Activated CD8-positive, alpha-beta memory T cell treated with anti-CD3 and anti-CD28 coated beads, Interleukin-2, amount 50 U/mL, for 4 hours (primary cell): ENCODE results near the gene STAU1.
"Not testable (repeated sequence)": the region's sequence is repeated elsewhere in the genome, so short reads cannot be mapped to it uniquely, and the experiment has no call there.

Experiments used
- DNase-seq: peaks from one replicate; pipeline ENCODE4 v3.0.0-alpha.2; 2020

The STAU1 gene

DNA sequence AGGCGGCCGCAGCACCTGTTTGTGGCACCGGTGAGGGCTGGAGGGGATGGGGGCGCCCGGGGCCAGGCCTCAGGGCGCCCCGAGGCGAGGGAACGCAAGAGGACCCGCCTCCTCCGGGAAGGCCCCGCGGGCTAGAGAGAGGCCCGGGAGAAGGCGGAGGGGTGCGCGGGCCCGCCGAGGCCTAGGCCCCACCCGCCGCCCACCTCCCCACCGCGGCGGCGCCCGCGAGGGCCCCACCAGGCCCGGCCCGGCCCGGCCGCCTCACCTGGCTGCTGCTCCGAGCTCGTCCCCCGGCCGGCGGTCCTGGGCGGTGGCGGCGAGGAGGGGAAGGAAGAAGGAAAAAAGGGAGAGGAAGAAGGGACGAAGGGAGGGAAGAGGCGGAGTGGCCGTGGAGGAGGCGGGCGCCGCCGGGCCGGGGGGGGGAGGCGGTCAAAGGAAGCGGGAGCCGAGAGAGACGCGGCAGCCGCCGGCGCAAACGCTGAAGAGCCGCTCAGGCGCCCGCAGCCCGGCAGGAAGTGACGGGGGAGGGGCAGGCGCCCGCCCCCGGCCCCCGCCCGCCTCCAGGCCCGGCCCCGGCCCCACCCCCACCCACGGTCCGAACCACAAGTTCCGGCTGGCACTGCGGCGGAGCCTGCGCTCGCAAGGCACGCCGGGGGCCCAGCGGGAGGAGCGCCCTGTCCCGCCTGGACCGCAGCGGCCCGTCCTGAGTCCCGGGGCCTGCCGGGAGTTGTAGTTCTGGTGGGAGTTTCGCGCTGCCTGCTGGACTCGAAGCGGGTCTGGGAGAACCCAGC lies at the start of gene STAU1:
TSS of gene STAU1 (minus strand) at position 484 of the 791 bp plus-strand sequence. CDS start 22,133 bp downstream, outside the sequence.
- DNase-seq: peak; percentile 92

- no peak for DNase-seq
Observed at GRCh38 chr20:49237531-49237930, 49.4 kb upstream of the STAU1 start.

DNA sequence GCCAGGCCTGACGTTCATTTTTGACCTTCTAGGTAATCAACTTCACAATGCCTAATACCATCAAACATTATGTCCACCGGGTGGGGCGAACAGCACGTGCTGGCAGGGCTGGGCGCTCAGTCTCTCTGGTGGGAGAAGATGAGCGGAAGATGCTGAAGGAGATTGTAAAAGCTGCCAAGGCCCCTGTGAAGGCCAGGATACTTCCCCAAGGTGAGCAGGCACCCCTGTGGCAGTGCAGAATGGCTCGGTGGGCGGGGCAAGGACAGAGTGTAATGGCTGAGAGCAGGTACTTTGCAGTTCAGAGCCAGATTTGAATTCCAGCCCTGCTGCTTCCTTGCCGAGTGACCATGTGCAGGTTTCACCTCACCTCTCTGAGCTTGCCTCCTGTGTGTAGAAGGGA lies 48.2 kb upstream of the STAU1 start:
- no peak for DNase-seq

GRCh38 chr20:49234831-49235230 lies 46.7 kb upstream of the STAU1 start:
- no peak for DNase-seq

DNA sequence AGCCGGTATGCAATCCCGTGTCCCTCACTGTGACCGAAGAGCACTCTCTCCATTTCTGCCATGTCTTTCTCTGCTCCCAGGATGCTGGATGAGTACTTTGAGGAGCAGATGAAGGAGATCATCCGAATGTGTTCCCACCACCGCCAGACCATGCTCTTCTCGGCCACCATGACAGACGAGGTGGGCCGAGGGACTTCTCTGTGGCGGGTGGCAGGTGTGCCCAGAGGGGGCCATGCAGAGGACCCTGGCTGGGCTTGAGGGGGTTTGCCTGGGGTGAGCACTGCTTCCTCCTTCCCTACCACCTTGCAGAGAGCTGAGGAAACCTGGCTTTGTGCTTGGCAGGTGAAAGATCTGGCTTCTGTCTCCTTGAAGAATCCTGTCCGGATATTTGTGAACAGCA lies 45.1 kb upstream of the STAU1 start:
- no peak for DNase-seq

GRCh38 chr20:49231471-49231870 lies 43.3 kb upstream of the STAU1 start:
- DNase-seq: no peak

DNA sequence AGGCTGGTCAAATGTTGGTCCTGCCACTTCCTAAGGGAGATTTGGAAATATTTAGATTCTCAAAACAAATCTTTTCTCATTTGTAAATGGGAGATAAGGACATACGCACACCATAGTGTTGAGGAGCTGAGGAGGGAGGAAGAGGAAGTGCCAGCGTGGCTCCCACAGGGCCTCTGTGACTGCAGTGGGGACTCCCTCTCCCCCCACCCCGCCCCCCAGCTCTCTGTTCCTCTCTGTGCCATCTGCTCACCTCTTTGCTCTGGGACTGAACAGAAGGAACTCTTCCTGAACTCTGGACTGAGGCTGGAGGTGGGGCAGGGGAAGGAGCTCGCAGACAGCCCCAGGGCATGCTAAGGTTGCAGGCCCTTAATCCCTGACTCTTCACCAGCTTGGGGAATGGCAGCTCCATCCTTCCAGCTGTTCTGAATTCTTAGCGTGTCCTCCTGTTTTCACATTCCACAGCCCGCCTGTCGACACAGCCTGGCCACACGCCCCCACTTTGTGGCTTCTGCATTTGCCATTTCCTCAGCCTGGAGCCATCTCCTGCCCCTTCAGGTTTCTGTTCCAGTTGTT lies 42.5 kb upstream of the STAU1 start:
- no peak for DNase-seq

- no peak for DNase-seq
Observed at GRCh38 chr20:49230021-49230420, 41.9 kb upstream of the STAU1 start.

- no peak for DNase-seq
Observed at GRCh38 chr20:49229381-49229780, 41.2 kb upstream of the STAU1 start.

- no peak for DNase-seq
Observed at GRCh38 chr20:49228676-49229075, 40.5 kb upstream of the STAU1 start.

DNA sequence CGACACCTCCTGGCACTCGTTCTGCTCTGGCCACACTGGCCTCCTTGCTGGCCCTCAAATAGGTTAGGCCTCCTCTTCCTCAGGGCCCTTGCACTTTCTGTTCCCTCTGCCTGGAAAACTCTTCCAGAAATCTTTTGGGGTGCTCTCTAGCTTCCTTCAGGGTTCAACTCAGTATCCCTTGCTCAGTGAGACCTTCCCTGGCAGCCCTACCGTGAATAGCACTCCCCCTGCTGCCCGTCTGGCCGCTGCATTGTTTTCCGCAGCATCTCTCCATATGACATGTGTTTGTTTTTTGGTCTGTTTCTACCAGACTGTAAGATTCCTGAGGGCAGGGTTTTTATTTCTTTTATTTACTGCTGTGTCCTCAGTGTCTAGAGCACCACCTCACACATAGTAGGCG lies 37.8 kb upstream of the STAU1 start:
- DNase-seq: no peak

DNA sequence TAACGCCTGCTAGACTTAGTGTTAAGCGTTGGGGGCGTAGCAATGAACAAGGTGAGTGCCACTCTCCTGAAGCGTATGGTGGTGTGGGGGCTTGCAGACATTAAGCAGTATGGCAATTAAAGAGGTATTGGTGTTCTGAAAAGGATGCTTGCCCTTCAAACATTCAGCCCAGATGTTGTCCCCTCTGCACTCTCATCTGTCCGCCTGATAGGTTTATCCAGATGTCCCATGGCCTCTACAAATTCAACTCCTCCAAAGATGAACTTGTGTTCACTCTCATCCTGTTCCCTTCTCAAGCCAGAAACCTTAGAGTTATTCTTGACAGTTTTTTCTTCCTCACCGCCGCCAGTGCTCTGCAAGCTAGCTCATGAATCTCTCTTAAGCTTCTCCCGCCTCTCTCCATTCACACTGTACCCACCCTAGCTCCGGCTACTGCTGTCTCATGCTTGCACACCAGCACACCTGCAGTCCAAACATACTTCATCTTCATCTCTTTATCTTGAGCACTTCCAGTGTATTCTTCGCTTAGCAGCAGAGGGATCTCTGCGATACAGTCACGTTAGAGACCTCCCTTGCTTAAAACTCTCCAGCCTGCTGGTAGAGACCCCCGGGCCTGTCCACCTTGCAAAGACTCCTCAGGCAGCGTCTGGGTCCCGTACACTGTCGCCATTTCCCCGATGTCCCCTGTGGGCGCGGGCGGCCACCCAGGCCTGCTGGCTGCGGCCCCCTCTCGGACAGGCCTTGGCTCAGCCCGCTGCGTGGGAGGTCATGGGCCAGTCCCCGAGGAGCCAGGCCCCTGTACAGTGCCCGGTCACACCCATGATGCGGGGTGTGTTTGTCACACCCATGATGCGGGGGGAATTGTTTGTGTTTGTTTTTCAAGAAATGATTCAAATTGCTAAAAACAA lies 32.0 kb upstream of the STAU1 start:
- no peak for DNase-seq

GRCh38 chr20:49219091-49219923 lies 31.2 kb upstream of the STAU1 start, which contains the start of gene DDX27:
DDX27 (plus strand) TSS chr20:49219416; CDS start chr20:49219449, 33 bp downstream.
- DNase-seq: peak; percentile 93

GRCh38 chr20:49218739-49219090 lies 30.6 kb upstream of the STAU1 start:
- not testable (repeated sequence) for DNase-seq

DNA sequence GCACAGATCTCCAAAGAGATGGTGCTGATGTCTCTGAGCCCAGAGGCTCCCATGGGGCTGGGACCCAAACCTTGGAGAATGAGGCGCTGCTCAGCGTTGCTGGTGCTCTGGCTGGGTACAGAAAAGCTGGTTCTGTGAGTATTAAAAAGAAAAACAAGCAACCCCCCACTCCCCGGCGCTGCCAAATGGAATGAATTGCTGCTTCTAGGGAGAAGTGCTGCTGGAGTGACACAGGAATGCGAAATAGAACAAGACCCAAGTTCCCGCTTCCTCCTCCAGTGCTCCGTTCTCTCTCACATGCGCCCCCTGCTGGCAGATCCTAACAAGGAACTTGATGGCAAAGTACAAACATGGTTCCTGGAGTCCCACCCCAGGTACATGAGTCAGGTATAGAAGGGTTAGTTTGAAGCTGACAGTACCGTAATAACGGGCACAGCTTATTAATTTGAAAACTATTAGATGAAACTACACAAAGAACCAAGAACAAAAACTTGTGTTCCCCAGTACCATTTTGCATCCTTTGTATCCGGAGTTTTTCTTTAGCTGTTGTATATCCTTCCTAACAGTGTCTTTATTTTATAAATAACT lies 29.0 kb upstream of the STAU1 start:
- DNase-seq: peak; percentile 96

DNA sequence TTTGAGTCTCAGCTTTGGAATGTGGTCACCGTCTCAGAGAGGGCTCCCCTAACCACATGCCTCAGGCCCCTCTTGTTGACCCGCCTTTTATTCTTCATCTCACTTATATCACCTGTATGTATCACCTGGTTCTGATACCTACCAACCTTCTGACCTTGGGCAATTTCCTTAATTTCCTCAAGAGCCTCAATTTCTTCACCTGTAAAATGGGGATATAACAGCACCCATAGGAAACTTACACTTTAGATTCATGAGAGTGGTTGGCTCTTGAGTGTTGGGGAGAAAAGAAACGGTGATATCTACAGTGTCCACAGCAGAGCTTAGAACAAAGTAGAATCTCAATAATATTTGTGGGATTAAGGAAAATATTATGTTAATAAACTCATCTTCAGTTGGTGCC lies 27.1 kb upstream of the STAU1 start:
- DNase-seq: no peak

- DNase-seq: no peak
Observed at GRCh38 chr20:49214571-49214970, 26.4 kb upstream of the STAU1 start.

GRCh38 chr20:49210757-49211110 lies 22.6 kb upstream of the STAU1 start:
- DNase-seq: no peak

- no peak for DNase-seq
Observed at GRCh38 chr20:49210101-49210756, 22.1 kb upstream of the STAU1 start.

- DNase-seq: no peak
Observed at GRCh38 chr20:49207076-49207475, 18.9 kb upstream of the STAU1 start.

- DNase-seq: no peak
Observed at GRCh38 chr20:49203746-49204145, 15.6 kb upstream of the STAU1 start.

- DNase-seq: no peak
Observed at GRCh38 chr20:49203011-49203410, 14.9 kb upstream of the STAU1 start.
